Thyroid gland (tissue), 4 donors: ENCODE results near the gene TAS1R3. TPM values are rescaled to one million over a fixed set of nuclear protein-coding genes. Genes with fewer than 3 reads are reported as not detected.

ENCODE experiments used
- DNase-seq, 2 donors: peaks; one replicate each; pipeline ENCODE4 v3.0.0-alpha.2; 2019
- H3K27ac ChIP-seq, 3 donors: fragments of 200-600 bp; sonication (generic); 1 replicate in 2 of 3; 2 replicates in 1 of 3; pipeline ENCODE4 v1.5.1; 2016 to 2019; ENCODE audit warnings: mild to moderate bottlenecking in 1 of 3, moderate library complexity in 1 of 3
- H3K27me3 ChIP-seq: fragments of 200-600 bp; sonication (generic); one replicate; pipeline ENCODE4 v1.5.1; 2019
- H3K36me3 ChIP-seq, 2 donors: fragments of 200-600 bp; sonication (generic); one replicate each; pipeline ENCODE4 v1.5.1; 2016 to 2019
- H3K4me1 ChIP-seq, 2 donors: fragments of 200-600 bp; sonication (generic); one replicate each; pipeline ENCODE4 v1.5.1; 2017 to 2019
- H3K4me3 ChIP-seq, 3 donors: fragments of 200-600 bp; sonication (generic); replicated peaks in 1 of 3; 1 replicate in 2 of 3; 2 replicates in 1 of 3; pipeline ENCODE4 v1.5.1; 2016; ENCODE audit warnings: mild to moderate bottlenecking in 1 of 3
- H3K9me3 ChIP-seq: fragments of 200-600 bp; sonication (generic); one replicate; pipeline ENCODE4 v1.5.1; 2017
- POLR2A ChIP-seq, 2 donors: fragments of 450-650 bp; IDR thresholded peaks; one replicate each; pipeline ENCODE4 v1.6.1; 2017; ENCODE audit warnings: antibody characterized with exemption in 2 of 2, mild to moderate bottlenecking in 2 of 2, moderate library complexity in 1 of 2
- WGBS, 2 donors: methylation state at CpG; one replicate each; pipeline ENCODE4 v1.1.5; 2017; 5-methylcytosine and 5-hydroxymethylcytosine counted together
- intact Hi-C: fragments of 100-400 bp; cut with DNase I; formaldehyde crosslinking; loops from one replicate; pipeline ENCODE4 v1.15.1; 2023
- total RNA-seq, 4 donors: library from RNA; depleted of rRNA; stranded (reverse); fragments of >200 nt; gene quantifications; one replicate each; pipeline ENCODE4 v1.2.3, GENCODE V29; 2016
- TF ChIP-seq, protein P1 (sequence below), 6 experiments: fragments of 200-600 bp in 3 of 6; fragments of 450-650 bp in 3 of 6; sonication (generic) in 3 of 6; IDR thresholded peaks; one replicate each; pipeline ENCODE4 v1.5.1; 2016 to 2019; ENCODE audit warnings: antibody characterized with exemption in 6 of 6, mild to moderate bottlenecking in 2 of 6, inconsistent platforms in 1 of 6, moderate library complexity in 1 of 6

Gene TAS1R3
- total RNA-seq, 4 donors from 2014 or later: 0.11 to 1.4 (median 0.68) TPM

GRCh38 chr1:1343811-1344421 is 12.8 kb downstream of the TAS1R3 start:
- DNase-seq: no peak
- TF ChIP-seq POLR2A (IDR thresholded peaks at IDR 0.05): no peak
- TF ChIP-seq, protein P1, sequence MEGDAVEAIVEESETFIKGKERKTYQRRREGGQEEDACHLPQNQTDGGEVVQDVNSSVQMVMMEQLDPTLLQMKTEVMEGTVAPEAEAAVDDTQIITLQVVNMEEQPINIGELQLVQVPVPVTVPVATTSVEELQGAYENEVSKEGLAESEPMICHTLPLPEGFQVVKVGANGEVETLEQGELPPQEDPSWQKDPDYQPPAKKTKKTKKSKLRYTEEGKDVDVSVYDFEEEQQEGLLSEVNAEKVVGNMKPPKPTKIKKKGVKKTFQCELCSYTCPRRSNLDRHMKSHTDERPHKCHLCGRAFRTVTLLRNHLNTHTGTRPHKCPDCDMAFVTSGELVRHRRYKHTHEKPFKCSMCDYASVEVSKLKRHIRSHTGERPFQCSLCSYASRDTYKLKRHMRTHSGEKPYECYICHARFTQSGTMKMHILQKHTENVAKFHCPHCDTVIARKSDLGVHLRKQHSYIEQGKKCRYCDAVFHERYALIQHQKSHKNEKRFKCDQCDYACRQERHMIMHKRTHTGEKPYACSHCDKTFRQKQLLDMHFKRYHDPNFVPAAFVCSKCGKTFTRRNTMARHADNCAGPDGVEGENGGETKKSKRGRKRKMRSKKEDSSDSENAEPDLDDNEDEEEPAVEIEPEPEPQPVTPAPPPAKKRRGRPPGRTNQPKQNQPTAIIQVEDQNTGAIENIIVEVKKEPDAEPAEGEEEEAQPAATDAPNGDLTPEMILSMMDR (IDR thresholded peaks at IDR 0.05): no peak
- Histone ChIP-seq H3K4me1 (peaks cover 27 to 41% of the 10 kb centered on the region in 2 donors), H3K4me3 (no peak overlapping the region), H3K27ac (no peak overlapping the region), H3K27me3 (no peaks in the 10 kb centered on the region), H3K9me3 (no peaks in the 10 kb centered on the region), H3K36me3 (peaks cover 0 to 22% of the 10 kb centered on the region in 2 donors)
- WGBS, 2 donors: 88 to 91% methylated on average over 13 to 20 of the region's 24 CpGs
- intact Hi-C loops: no loop called here

GRCh38 chr1:1344655-1345361 is 13.7 kb downstream of the TAS1R3 start:
- TF ChIP-seq POLR2A (IDR thresholded peaks at IDR 0.05): no peak
- TF ChIP-seq, protein P1 (IDR thresholded peaks at IDR 0.05): peak in 2 of 6 experiments; percentile 21 to 46
- Histone ChIP-seq H3K4me1 (peaks cover 27 to 41% of the 10 kb centered on the region in 2 donors), H3K9me3 (no peaks in the 10 kb centered on the region), H3K36me3 (peaks cover 0 to 13% of the 10 kb centered on the region in 2 donors), H3K4me3 (no peak overlapping the region), H3K27me3 (no peaks in the 10 kb centered on the region), H3K27ac (no peak overlapping the region)
- peak; percentile 41 to 47 for DNase-seq
- intact Hi-C loops: no loop called here
- 64 to 74% methylated on average over 7 to 8 of the region's 15 CpGs for WGBS, 2 donors

DNA sequence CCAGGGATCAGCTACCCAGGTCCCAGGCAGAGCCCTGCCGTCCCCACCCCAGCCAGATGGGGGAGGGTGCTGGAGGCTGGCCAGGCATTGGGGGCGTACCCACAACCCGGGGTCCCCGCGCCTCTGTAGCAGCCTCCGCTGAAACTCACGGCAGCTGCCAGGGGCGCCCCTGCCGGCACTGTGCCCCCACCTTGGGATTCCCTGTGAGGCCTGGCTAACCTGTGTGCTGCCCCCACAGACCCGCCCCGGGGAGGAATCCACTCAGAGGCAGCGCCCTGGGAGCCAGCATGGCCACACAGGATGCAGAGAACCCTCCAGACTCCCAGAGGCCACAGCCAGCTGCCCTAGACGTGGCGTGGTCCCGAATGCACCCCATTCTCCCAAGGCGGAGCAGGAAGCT is 14.3 kb downstream of the TAS1R3 start:
- H3K36me3 ChIP-seq: peaks cover 0 to 8% of the 10 kb centered on the region in 2 donors
- intact Hi-C loops: no loop called here
- DNase-seq: no peak
- 67 to 86% methylated on average over 3 to 7 of the region's 16 CpGs for WGBS, 2 donors
- no peaks in the 10 kb centered on the region for H3K27me3 ChIP-seq
- TF ChIP-seq, protein P1 (IDR thresholded peaks at IDR 0.05): no peak
- TF ChIP-seq POLR2A (IDR thresholded peaks at IDR 0.05): no peak
- no peak overlapping the region for H3K27ac ChIP-seq
- no peak overlapping the region for H3K4me3 ChIP-seq
- no peaks in the 10 kb centered on the region for H3K9me3 ChIP-seq
- H3K4me1 ChIP-seq: peaks cover 27 to 41% of the 10 kb centered on the region in 2 donors

DNA sequence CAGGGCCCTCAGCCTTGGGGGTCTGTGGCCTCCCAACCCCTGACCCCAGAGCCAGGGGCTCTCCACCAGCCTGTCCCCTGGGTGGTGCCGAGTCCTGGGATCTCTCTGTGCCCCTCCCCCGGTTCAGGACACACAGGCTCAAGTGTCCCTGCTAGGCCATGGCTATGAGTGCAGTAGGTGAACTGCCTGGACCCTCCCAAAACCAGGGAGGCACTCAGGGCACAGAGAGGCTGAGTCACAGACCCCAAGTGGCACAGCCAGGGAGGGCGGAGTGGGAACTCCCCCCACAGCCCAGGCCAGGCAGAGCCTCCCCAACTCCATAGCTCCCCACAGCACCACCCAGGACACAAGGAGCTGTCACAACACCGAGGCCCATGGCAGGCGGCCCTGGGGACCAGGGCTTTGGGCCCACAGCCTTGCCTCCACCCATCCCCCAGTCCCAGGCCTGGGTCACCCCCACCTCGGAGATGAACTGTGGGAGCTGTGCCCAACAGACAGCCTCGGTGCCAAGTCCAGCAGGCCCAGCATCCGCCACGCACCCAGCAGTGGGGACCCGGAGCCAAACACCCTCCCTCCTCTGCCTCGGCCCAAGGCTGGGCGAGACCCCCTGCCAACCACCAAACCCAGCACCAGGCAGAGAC is 14.9 kb downstream of the TAS1R3 start:
- DNase-seq: no peak
- peaks cover 27 to 41% of the 10 kb centered on the region in 2 donors for H3K4me1 ChIP-seq
- no peaks in the 10 kb centered on the region for H3K9me3 ChIP-seq
- no peaks in the 10 kb centered on the region for H3K27me3 ChIP-seq
- intact Hi-C loops: loop anchor here (2.0 kb wide), 1 partner anchor 19 kb away; no protein-coding TSS in a partner anchor
- H3K36me3 ChIP-seq: peaks cover 0 to 8% of the 10 kb centered on the region in 2 donors
- H3K4me3 ChIP-seq: no peak overlapping the region
- no peak overlapping the region for H3K27ac ChIP-seq
- TF ChIP-seq POLR2A (IDR thresholded peaks at IDR 0.05): no peak
- TF ChIP-seq, protein P1 (IDR thresholded peaks at IDR 0.05): no peak
- WGBS, 2 donors: 76 to 100% methylated on average over 1 to 6 of the region's 12 CpGs
